Thyroid gland (tissue), 4 donors: ENCODE results near the gene RB1. TPM values are rescaled to one million over a fixed set of nuclear protein-coding genes. Genes with fewer than 3 reads are reported as not detected.

Experiments
- DNase-seq, 2 donors: peaks; one replicate each; pipeline ENCODE4 v3.0.0-alpha.2; 2019
- H3K27ac ChIP-seq, 3 donors: fragments of 200-600 bp; sonication (generic); 1 replicate in 2 of 3; 2 replicates in 1 of 3; pipeline ENCODE4 v1.5.1; 2016 to 2019; ENCODE audit warnings: mild to moderate bottlenecking in 1 of 3, moderate library complexity in 1 of 3
- H3K27me3 ChIP-seq: fragments of 200-600 bp; sonication (generic); one replicate; pipeline ENCODE4 v1.5.1; 2019
- H3K36me3 ChIP-seq, 2 donors: fragments of 200-600 bp; sonication (generic); one replicate each; pipeline ENCODE4 v1.5.1; 2016 to 2019
- H3K4me1 ChIP-seq, 2 donors: fragments of 200-600 bp; sonication (generic); one replicate each; pipeline ENCODE4 v1.5.1; 2017 to 2019
- H3K4me3 ChIP-seq, 3 donors: fragments of 200-600 bp; sonication (generic); replicated peaks in 1 of 3; 1 replicate in 2 of 3; 2 replicates in 1 of 3; pipeline ENCODE4 v1.5.1; 2016; ENCODE audit warnings: mild to moderate bottlenecking in 1 of 3
- H3K9me3 ChIP-seq: fragments of 200-600 bp; sonication (generic); one replicate; pipeline ENCODE4 v1.5.1; 2017
- CTCF ChIP-seq, 6 experiments: fragments of 200-600 bp in 3 of 6; fragments of 450-650 bp in 3 of 6; sonication (generic) in 3 of 6; IDR thresholded peaks; one replicate each; pipeline ENCODE4 v1.5.1; 2016 to 2019; ENCODE audit warnings: antibody characterized with exemption in 6 of 6, mild to moderate bottlenecking in 2 of 6, inconsistent platforms in 1 of 6, moderate library complexity in 1 of 6
- POLR2A ChIP-seq, 2 donors: fragments of 450-650 bp; IDR thresholded peaks; one replicate each; pipeline ENCODE4 v1.6.1; 2017; ENCODE audit warnings: antibody characterized with exemption in 2 of 2, mild to moderate bottlenecking in 2 of 2, moderate library complexity in 1 of 2
- WGBS, 2 donors: methylation state at CpG; one replicate each; pipeline ENCODE4 v1.1.5; 2017; 5-methylcytosine and 5-hydroxymethylcytosine counted together
- intact Hi-C: fragments of 100-400 bp; cut with DNase I; formaldehyde crosslinking; loops from one replicate; pipeline ENCODE4 v1.15.1; 2023
- total RNA-seq, 4 donors: library from RNA; depleted of rRNA; stranded (reverse); fragments of >200 nt; gene quantifications; one replicate each; pipeline ENCODE4 v1.2.3, GENCODE V29; 2016

RB1 gene
- total RNA-seq, 4 donors from 2014 or later: 38.5 to 62.1 (median 41.8) TPM

- H3K36me3 ChIP-seq: no peaks in the 10 kb centered on the region
- H3K4me3 ChIP-seq: no peak overlapping the region
- no peaks in the 10 kb centered on the region for H3K4me1 ChIP-seq
- intact Hi-C loops: no loop called here
- TF ChIP-seq CTCF (IDR thresholded peaks at IDR 0.05): no peak
- TF ChIP-seq POLR2A (IDR thresholded peaks at IDR 0.05): no peak
- no peak for DNase-seq
- H3K27me3 ChIP-seq: no peaks in the 10 kb centered on the region
- H3K9me3 ChIP-seq: no peaks in the 10 kb centered on the region
- no peak overlapping the region for H3K27ac ChIP-seq
- 88 to 94% methylated on average over 19 of the region's 19 CpGs for WGBS, 2 donors
Measured at GRCh38 chr13:48502601-48503319, 199.2 kb downstream of the RB1 start.

DNA sequence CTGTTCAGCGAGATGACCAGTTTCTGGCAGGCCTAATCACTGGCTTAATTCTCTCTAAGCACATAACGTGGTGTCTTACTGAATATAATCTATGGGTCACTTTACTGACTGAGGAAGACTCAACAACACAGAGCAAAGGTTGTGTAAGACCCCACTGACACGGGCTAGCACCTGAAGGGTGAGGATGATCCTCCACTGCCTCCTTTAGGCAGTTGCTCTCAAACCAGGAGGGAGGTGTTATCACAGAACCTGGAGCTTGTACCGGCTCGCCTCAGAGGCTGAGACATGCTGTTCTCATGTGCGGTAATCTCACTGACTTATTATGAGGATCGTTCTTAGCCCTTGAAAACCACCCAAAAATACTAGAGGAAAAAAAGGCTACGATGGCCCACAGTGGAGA lies 201.1 kb downstream of the RB1 start:
- no peaks in the 10 kb centered on the region for H3K4me1 ChIP-seq
- no peaks in the 10 kb centered on the region for H3K36me3 ChIP-seq
- no peaks in the 10 kb centered on the region for H3K9me3 ChIP-seq
- TF ChIP-seq POLR2A (IDR thresholded peaks at IDR 0.05) (no peak), CTCF (IDR thresholded peaks at IDR 0.05) (no peak)
- no peak for DNase-seq
- no peaks in the 10 kb centered on the region for H3K27me3 ChIP-seq
- intact Hi-C loops: no loop called here
- peak overlapping the region in 1 of 3 donors; percentile 7 for H3K27ac ChIP-seq
- WGBS, 2 donors: 92 to 94% methylated on average over 8 of the region's 8 CpGs
- no peak overlapping the region for H3K4me3 ChIP-seq

DNA sequence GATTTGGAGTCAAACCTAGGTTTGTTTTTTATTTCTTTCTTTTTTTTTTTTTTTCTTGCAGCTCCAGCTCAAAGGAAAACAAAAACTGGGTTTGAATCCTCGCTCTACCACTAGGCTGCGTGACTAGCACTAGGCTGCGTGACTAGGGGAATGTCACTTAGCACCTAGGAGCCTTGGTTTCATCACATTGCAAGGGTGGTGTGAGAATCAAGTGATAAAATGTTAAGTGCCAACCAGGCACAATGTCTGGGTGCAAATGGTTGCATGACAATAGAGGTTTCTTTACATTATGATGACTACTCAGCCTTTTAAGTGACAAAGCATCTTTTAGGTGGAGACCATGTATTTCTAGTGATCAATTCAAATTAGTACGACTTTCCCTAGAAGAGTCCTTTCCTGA lies 201.5 kb downstream of the RB1 start:
- Histone ChIP-seq H3K9me3 (no peaks in the 10 kb centered on the region), H3K4me1 (no peaks in the 10 kb centered on the region), H3K27ac (peak overlapping the region in 1 of 3 donors; percentile 7), H3K27me3 (no peaks in the 10 kb centered on the region), H3K4me3 (no peak overlapping the region), H3K36me3 (no peaks in the 10 kb centered on the region)
- DNase-seq: no peak
- 89 to 97% methylated on average over 4 of the region's 4 CpGs for WGBS, 2 donors
- intact Hi-C loops: no loop called here
- TF ChIP-seq CTCF (IDR thresholded peaks at IDR 0.05) (no peak), POLR2A (IDR thresholded peaks at IDR 0.05) (no peak)

GRCh38 chr13:48505597-48506091 lies 202.1 kb downstream of the RB1 start:
- 83 to 87% methylated on average over 11 of the region's 11 CpGs for WGBS, 2 donors
- TF ChIP-seq POLR2A (IDR thresholded peaks at IDR 0.05): no peak
- TF ChIP-seq CTCF (IDR thresholded peaks at IDR 0.05): no peak
- Histone ChIP-seq H3K27me3 (no peaks in the 10 kb centered on the region), H3K36me3 (no peaks in the 10 kb centered on the region), H3K4me1 (no peaks in the 10 kb centered on the region), H3K4me3 (no peak overlapping the region), H3K9me3 (no peaks in the 10 kb centered on the region), H3K27ac (peak overlapping the region; percentile 20 to 41 (median 25))
- no peak for DNase-seq
- intact Hi-C loops: no loop called here

GRCh38 chr13:48506092-48506701 lies 202.6 kb downstream of the RB1 start:
- Histone ChIP-seq H3K27me3 (no peaks in the 10 kb centered on the region), H3K27ac (peak overlapping the region; percentile 20 to 41 (median 25)), H3K36me3 (no peaks in the 10 kb centered on the region), H3K4me3 (no peak overlapping the region), H3K9me3 (no peaks in the 10 kb centered on the region), H3K4me1 (no peaks in the 10 kb centered on the region)
- intact Hi-C loops: no loop called here
- DNase-seq: no peak
- WGBS, 2 donors: 83 to 84% methylated on average over 14 of the region's 14 CpGs
- no peak for TF ChIP-seq POLR2A (IDR thresholded peaks at IDR 0.05)
- TF ChIP-seq CTCF (IDR thresholded peaks at IDR 0.05): no peak
